ENCODE results near the gene PSMC5. TPM values are rescaled to one million over a fixed set of nuclear protein-coding genes. Genes with fewer than 3 reads are reported as not detected.
"Not testable (repeated sequence)": the region's sequence is repeated elsewhere in the genome, so short reads cannot be mapped to it uniquely, and the experiment has no call there.

The PSMC5 gene
- total and polyA plus RNA-seq, 12 donors = 64.1 to 273 (median 135) TPM

- no peaks in the 10 kb centered on the region for H3K27me3 ChIP-seq
- H3K9me3 ChIP-seq (replicated peaks in 1 of 3) = no peaks in the 10 kb centered on the region
- no peak overlapping the region for H3K4me3 ChIP-seq
- H3K4me1 ChIP-seq (replicated peaks in 1 of 2) = no peaks in the 10 kb centered on the region
- intact Hi-C loops (cut with DNase I) = no loop called here
- no peak for DNase-seq
- H3K36me3 ChIP-seq (replicated peaks in 1 of 2) = no peaks in the 10 kb centered on the region
- no peak overlapping the region for H3K27ac ChIP-seq
- TF ChIP-seq POLR2A (IDR thresholded peaks at IDR 0.05) = no peak
- TF ChIP-seq CTCF (IDR thresholded peaks at IDR 0.05) = no peak
- 85 to 92% (median 88%) methylated on average over 4 to 12 of the region's 12 CpGs for WGBS, 4 donors
Observed at GRCh38 chr17:63880706-63881105, 53.5 kb downstream of the PSMC5 start.

- 72 to 79% (median 76%) methylated on average over 11 of the region's 11 CpGs for WGBS, 4 donors
- H3K27me3 ChIP-seq; H3K4me1 ChIP-seq (replicated peaks in 1 of 2); DNase-seq; H3K4me3 ChIP-seq; intact Hi-C loops (cut with DNase I); H3K36me3 ChIP-seq (replicated peaks in 1 of 2); H3K27ac ChIP-seq; H3K9me3 ChIP-seq (replicated peaks in 1 of 3): not testable (repeated sequence)
Observed at GRCh38 chr17:63881337-63881736, 54.1 kb downstream of the PSMC5 start.

Other genes starting within 250 kb of the PSMC5 start
- 10 to 100 TPM; 16.2 to 29.0 (median 25.9) TPM for gene TACO1, start 226.5 kb upstream of the PSMC5 start, total RNA-seq
- 10 to 100 TPM; 15.4 to 32.1 (median 19.1) TPM for gene TACO1, start 226.5 kb upstream of the PSMC5 start, polyA plus RNA-seq
- gene MAP3K3, start 205.0 kb upstream of the PSMC5 start, total RNA-seq = 10 to 100 TPM; 16.5 to 47.1 (median 36.6) TPM
- 10 to 100 TPM; 11.6 to 32.3 (median 15.6) TPM for gene MAP3K3, start 205.0 kb upstream of the PSMC5 start, polyA plus RNA-seq
- gene LIMD2, start 127.3 kb upstream of the PSMC5 start, total RNA-seq = 10 to 100 TPM in 7 of 9 donors, 1 to 10 TPM in 2; 6.3 to 20.1 (median 11.9) TPM
- 10 to 100 TPM in 2 of 3 donors, 1 to 10 TPM in 1; 2.5 to 76.3 (median 34.6) TPM for gene LIMD2, start 127.3 kb upstream of the PSMC5 start, polyA plus RNA-seq
- gene STRADA, start 85.6 kb upstream of the PSMC5 start, total RNA-seq = 10 to 100 TPM; 16.7 to 91.1 (median 37.4) TPM
- gene STRADA, start 85.6 kb upstream of the PSMC5 start, polyA plus RNA-seq = 10 to 100 TPM; 34.5 to 67.6 (median 53.9) TPM
- gene CCDC47, start 53.8 kb upstream of the PSMC5 start, total RNA-seq = 100 to 1,000 TPM in 4 of 9 donors, 10 to 100 TPM in 5; 46.8 to 148 (median 98.1) TPM
- 100 to 1,000 TPM in 1 of 3 donors, 10 to 100 TPM in 2; 24.2 to 216 (median 29.0) TPM for gene CCDC47, start 53.8 kb upstream of the PSMC5 start, polyA plus RNA-seq
- 10 to 100 TPM; 45.0 to 99.8 (median 82.5) TPM for gene DDX42, start 53.3 kb upstream of the PSMC5 start, total RNA-seq
- gene DDX42, start 53.3 kb upstream of the PSMC5 start, polyA plus RNA-seq = 100 to 1,000 TPM in 1 of 3 donors, 10 to 100 TPM in 2; 80.3 to 109 (median 88.8) TPM
- 10 to 100 TPM; 32.4 to 56.1 (median 42.9) TPM for gene FTSJ3, start 232 bp downstream of the PSMC5 start, total RNA-seq
- gene FTSJ3, start 232 bp downstream of the PSMC5 start, polyA plus RNA-seq = 10 to 100 TPM; 19.4 to 54.1 (median 44.9) TPM
- 100 to 1,000 TPM in 4 of 9 donors, 10 to 100 TPM in 5; 41.9 to 185 (median 85.0) TPM for gene SMARCD2, start 15.3 kb downstream of the PSMC5 start, total RNA-seq
- gene SMARCD2, start 15.3 kb downstream of the PSMC5 start, polyA plus RNA-seq = 10 to 100 TPM; 43.1 to 53.7 (median 52.7) TPM
- under 1 TPM in 1 of 9 donors, not detected in 8; 0.61 TPM for gene CSH2, start 46.2 kb downstream of the PSMC5 start, total RNA-seq
- gene CSH2, start 46.2 kb downstream of the PSMC5 start, polyA plus RNA-seq = not detected
- not detected for gene GH2, start 54.5 kb downstream of the PSMC5 start, total RNA-seq
- gene GH2, start 54.5 kb downstream of the PSMC5 start, polyA plus RNA-seq = not detected
- 1 to 10 TPM in 1 of 9 donors, not detected in 8; 1.4 TPM for gene CSH1, start 69.1 kb downstream of the PSMC5 start, total RNA-seq
- not detected for gene CSH1, start 69.1 kb downstream of the PSMC5 start, polyA plus RNA-seq
- not detected for gene CSHL1, start 83.8 kb downstream of the PSMC5 start, total RNA-seq
- gene CSHL1, start 83.8 kb downstream of the PSMC5 start, polyA plus RNA-seq = not detected
- not detected for gene GH1, start 91.4 kb downstream of the PSMC5 start, total RNA-seq
- gene GH1, start 91.4 kb downstream of the PSMC5 start, polyA plus RNA-seq = not detected
- 1 to 10 TPM in 7 of 9 donors, under 1 TPM in 1, not detected in 1; 0.69 to 4.5 (median 2.2) TPM for gene CD79B, start 104.9 kb downstream of the PSMC5 start, total RNA-seq
- gene CD79B, start 104.9 kb downstream of the PSMC5 start, polyA plus RNA-seq = 1 to 10 TPM; 1.7 to 3.0 (median 2.5) TPM
- gene SCN4A, start 145.5 kb downstream of the PSMC5 start, total RNA-seq = 1 to 10 TPM in 8 of 9 donors, under 1 TPM in 1; 0.30 to 4.2 (median 1.5) TPM
- gene SCN4A, start 145.5 kb downstream of the PSMC5 start, polyA plus RNA-seq = 1 to 10 TPM in 2 of 3 donors, under 1 TPM in 1; 0.42 to 1.9 (median 1.4) TPM
- 1 to 10 TPM in 1 of 9 donors, under 1 TPM in 6, not detected in 2; 0.26 to 1.8 (median 0.57) TPM for gene PRR29, start 170.9 kb downstream of the PSMC5 start, total RNA-seq
- gene PRR29, start 170.9 kb downstream of the PSMC5 start, polyA plus RNA-seq = under 1 TPM; 0.05 to 0.72 (median 0.71) TPM
- gene ICAM2, start 193.2 kb downstream of the PSMC5 start, total RNA-seq = 10 to 100 TPM; 16.6 to 42.2 (median 18.7) TPM
- 10 to 100 TPM in 2 of 3 donors, 1 to 10 TPM in 1; 9.6 to 40.5 (median 35.0) TPM for gene ICAM2, start 193.2 kb downstream of the PSMC5 start, polyA plus RNA-seq

All from adrenal gland (tissue), 12 donors.